HG03378 (cell line): ENCODE data around the gene FAM50B.

Source experiments
- ATAC-seq: cut with Tn5 transposase; IDR thresholded peaks from one replicate; pipeline ENCODE4 v1.9.1; 2021; ENCODE audit warnings: mild to moderate bottlenecking, moderate library complexity; ENCODE audit not compliant: unreplicated experiment

The FAM50B gene

DNA sequence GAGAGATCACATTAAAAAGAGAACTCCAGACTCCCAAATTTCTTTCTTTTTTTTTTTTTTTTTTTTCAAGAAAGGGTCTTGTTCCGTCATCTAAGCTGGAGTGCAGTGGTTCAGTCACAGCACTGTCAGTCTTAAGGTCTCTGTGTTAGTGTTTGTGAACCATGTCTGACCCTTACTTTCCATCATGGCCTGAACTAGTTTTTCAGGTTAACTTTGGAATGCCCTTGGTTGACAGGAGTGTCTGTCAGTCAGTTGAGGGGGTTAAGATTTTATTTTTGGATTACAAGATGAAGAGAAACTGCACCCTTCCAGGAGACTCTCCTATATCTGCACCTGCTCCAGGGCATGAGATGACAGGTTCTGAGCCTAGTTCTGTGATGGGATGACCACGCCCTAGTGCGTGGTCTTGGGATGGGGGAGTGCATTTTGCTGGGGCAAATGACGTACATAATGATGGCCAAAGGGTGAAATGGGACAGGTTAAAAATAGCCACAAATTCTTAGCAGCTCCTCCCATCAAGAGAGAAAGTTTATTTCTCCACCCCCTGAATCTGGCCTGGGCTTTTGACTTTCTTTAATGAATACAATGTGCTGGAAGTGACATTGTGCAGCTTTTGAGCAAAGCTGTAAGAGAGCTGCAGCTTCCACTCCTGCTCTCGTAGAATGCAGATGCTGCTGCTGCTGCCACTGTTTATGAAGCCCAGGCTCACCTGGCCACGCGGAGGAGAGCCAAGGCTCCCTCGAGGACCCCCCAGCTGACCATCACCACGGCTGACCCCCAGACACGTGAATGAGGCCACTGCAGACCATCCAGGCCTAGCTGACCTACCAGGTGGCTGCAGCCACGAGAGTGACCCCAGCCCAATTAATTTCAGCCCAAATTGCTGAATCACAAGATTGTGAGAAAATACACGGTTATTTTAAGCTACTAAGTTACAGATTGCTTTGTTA, 29.7 kb upstream of the FAM50B start:
- ATAC-seq, result no peak

DNA sequence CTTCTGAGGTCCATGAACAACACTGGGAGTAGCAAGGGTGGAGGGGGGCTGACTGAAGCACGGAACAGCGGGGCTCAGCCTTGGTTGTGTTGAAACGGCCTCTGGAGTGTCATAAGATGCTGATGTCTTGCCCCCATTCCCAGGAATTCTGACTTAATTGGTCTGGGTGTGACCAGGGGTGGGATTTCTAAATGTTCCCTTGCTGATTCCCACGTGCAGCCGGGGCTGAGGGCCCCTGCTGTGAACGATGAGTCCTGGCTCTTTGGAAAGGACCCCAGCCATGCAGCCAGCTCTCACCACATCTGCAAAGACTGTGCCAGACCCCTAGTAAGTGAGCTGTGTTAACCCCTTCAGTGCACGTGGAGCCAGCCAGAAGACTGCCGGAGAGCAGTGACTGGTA, 28.6 kb upstream of the FAM50B start:
- no peak for ATAC-seq

DNA sequence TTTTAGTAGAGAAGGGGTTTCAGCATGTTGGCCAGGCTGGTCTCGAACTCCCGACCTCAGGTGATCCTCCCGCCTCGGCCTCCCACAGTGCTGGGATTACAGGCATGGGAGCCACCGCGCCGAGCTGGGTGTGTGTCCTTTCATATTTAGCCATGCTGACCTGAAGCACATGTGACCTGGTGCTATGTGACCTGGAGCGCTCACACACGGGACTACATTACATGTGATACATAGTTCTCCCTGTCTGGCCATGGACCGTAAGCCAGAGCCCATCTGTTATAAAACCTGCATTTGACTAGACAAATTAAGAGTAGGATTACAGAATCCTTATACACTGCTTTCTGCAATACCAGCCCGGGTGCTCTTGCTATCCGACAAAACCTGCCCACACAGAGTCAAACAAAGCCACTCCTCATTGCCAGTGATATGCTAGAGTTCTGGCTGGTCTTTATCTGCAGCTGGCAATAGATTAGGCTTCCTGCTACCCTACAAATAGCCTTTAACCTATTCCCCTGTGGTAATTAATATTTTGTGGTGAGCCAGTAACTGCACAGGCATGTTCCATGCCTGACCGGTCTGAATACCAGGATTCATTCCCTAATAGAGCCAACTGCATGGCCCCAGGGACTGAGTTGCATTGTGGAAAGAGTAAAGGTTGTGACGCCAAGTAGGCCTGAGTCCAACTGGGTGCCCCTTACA, 26.3 kb upstream of the FAM50B start:
- ATAC-seq, result no peak

DNA sequence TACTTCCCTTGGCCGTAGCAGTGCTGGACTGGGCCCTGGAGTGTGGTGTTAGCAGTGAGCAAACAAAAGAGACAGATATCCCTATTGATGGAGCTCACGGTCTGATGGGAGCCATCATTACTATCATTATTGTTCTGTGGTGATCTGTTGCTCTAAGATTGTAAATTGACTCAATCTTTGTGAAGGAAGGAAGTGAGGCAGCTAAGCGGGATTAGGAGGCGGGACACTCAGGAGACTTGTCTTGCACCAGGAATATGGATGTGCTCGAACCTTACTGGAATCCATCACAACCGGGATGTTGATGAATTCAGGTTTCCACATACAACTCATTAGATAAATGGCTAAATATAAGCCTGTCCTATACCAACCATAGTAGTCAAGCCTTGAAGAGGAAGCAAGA, 25.5 kb upstream of the FAM50B start:
- no peak for ATAC-seq

DNA sequence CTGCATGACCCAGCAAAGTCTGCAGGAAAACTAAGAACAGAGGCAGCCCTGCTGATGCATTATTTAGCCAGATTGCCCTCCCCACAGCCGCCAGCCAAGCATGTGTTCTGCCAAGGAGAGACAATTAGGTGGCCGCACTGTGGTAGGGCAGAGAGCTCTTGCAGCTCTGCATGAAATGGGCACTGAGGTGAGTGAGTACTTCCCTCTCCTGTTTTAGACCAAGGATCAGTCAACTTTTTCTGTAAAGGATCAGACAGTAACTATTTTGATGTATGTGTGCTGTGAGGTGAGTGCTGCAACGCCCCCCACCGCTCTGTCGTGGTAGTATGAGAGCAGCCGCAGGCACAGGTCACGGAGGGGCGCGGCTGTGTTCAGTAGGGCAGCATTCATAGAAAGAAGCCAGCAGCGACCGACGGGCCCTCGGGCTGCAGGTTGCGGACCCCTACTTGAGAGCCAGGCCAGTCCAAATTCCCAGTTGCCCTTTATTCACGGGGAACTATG, 23.8 kb upstream of the FAM50B start:
- ATAC-seq, result no peak

DNA sequence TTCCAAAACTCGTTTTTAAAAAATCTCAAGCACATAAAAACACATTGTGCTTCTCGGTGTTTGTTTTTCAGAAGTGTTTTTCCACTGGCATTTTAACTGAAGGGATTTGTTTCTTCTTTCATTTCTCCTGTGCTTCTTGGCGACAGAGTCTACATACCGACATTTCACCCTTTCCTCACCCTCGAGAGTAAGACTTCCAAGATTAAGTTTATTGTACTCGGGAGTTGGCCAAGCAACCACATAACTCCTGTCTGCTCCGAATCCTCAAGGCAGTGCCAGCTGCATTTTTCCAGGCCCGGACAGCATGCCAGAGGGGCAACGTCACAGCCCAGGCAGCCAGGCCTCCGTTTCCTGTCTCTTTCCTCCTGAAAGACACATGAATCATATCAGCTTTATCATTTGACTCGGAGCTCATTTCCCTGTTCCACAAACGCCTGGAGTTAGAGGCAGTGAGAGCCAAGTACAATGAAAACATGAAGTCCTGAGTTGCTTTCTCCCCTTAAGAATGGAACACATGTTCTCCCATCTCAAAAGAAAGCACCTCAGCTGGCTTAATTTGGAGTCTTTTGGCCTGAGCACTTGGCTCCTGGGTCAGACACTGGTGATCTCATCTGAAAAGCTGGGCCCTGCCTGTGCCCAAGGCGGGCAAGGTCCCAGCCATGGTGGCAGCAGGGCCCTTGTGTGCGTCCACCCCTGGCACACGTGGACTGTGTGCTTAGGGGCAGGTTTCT, 23.2 kb upstream of the FAM50B start:
- no peak for ATAC-seq

DNA sequence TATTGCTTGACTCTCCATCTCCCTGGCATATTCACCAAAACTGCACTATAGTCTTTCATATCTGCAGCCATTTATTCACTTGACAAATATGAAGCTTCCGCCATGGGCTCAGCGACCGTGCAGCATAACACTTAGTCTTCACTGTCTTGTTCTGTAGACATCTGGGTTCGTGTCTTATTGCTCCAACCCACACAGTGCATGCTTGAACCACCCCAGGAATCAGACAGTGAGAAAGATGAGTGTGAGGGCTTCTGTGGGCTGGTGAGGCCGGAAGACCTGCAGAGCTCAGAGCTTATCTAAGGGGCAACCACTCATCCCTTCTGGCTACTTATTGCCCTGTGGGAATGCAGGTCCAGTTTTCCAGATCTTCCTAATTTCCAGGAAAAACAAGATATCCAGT, 19.9 kb upstream of the FAM50B start:
- no peak for ATAC-seq

DNA sequence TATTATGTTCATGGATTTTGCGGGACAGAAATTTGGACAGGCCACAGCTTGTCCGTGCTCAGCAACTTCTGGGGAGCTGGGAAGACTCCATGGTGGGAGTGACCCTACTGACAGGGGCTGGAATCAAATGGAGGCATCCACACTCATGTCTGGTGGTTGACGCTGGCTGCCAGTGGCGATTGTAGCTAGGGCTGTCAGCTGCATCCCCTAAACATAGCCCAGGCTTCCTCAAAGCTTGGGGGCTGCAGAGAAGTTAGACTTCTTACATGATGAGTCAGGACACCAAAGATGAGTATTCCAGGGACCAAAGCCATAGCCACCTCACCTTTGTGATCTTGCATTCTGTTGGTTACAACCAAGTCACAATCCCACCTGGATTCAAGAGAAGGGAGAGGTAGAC, 18.4 kb upstream of the FAM50B start:
- no peak for ATAC-seq

DNA sequence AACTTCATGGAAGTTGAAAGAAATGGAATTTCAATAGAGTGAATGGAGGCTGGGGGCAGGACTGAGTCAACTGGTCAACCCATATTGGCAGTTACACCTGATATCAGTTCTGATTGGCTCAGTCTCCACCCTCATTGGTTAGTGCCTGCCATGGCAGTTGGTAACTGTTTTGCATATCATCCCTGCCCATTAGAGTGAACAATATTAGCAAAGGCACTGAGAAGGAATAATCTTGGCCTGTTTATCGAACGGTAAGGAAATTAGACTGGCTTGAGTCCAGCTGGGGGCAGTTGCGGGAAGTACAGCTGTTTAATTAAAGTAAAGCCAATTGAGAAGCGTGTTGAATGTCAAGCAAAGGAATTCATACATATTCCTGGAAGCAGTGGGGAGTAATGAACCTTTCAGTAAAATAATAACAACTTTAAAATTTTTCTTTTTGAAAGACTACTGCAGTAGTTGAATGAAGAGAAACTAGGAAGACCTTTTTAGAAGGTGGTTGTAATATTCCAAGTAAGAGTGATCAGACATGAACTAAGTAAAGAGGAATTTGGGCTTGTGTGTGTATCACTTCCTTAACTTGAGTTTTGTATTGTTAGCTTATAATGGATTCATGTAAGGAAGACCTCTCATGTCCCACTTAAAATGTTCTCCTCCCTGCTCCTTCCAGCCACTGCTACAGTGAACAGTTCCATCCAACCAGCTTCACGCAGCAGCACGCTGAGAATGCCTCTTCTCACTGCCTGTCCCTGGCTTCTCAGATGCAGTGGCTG, 17.2 kb upstream of the FAM50B start:
- ATAC-seq, result no peak

DNA sequence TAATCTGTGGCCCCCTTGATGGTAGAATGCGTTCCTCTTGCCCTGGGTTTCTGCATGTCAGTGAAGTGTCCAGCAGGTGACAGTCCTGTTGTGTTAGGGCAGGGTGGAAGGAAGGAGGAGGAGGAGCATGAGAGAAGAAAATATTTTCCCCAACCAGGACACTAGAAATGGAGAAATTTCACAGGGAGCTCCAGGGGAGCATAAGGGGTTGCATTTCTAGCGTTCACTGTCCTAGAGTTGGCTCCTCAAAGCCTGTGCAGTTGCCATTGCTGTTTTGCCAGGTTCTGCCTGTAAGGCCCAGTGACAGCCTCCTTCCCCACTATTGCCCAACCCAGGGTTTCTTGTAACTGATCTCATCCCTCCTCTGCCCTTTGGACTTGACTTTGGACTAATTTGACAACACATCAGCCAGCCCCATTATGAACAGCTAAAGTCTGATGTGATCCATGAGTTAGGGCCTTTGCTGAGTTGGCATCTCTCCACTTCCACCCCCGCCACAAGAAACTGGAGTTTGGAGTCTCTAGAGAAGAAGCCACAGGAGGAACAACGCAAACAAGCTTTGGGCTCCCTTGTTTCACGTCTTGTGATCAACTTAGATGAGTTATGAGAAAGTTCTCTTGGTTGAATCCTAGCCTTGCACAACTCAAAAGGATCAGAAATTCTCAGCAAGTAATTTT, 14.0 kb upstream of the FAM50B start:
- ATAC-seq, result no peak

DNA sequence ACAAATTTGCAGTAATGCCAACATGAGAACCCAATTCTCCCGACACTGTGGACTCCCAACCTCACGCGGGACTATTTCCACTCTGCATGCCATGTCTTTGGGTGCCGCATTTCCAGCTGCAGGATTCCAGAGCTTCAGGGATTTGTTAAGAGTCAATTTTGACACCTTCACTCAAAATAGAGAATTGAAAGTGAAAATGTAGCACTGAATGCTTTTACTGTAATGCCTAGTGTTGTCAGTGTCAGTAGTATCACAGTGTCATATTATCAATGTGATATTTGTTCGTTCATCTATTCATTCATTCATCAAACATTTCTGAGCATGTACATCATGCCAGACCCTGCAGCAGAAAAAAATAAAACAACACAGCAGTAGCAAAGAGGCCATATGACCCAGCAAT, 13.4 kb upstream of the FAM50B start:
- ATAC-seq, result no peak

DNA sequence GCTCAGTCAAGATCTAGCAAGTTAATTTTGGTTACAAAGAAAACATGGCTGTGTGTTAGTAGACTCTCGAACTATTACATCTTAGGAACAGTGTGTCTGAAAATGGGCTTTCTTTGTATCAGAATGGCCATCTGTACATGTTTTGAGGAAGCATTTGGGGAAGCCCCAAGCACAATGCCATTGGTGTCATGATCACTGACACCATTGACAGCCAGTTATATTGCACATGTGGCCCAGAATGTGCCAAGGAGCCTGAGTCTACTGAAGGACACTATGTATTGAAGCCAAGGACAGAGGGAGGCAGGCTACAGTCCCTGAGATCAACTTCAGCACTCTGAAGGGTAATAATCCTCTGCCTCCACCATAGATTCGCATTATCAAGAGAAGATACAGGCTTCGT, 12.6 kb upstream of the FAM50B start:
- ATAC-seq, result no peak

DNA sequence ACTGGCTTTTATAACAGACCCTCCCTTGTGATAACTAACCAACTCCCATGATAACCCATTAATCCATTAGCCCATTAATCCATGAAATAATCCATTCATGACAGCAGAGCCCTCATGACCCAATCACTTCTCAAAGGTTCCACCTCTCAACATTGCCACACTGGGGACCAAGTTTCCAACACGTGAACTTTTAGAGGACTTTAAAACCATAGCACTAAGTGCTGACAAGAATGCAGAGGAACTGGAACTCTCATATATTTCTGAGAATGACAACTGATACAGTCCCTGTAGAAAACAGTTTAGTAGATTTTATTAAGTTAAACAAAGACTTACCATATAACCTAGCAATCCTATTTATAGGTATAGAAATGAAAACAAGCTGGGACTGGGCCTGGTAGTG, 11.4 kb upstream of the FAM50B start:
- no peak for ATAC-seq

DNA sequence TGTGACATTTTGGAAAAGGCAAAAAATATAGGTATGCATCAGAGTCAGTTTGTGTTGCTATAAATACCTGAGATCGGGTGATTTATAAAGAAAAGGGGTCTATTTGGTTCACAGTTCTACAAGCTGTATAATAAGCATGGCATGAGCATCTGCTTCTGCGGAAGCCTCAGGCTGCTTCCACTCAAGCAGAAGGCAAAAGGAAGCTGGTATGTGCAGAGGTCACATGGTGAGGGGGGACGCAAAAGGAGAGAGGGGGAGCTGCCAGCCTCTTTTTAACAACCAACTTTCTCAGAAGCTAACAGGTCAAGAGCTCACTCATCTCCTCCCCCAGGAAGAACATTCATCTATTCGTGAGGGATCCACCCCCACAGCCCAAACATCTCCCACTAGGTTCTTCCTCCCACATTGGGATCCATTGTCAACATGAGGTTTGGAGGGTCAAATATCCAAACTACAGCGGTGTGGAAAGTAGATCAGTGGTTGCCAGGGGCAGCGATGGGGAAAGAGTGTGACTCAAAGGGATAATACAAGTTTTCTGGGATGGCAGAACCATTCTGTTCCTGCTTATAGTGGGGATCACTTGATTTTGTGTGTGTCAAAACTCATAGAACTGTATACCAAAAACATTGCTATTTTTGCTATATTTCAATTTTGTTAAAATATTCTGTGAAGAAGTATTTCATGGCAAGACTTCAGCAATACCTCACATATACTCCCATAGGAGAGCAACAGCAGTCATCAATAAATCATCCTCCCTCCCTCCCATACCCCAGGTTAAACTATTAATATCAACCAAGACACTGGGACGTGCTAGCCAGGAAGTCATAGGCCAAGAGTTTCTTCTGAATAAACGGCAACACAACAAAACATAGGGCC, 9.9 kb upstream of the FAM50B start:
- ATAC-seq, result no peak

DNA sequence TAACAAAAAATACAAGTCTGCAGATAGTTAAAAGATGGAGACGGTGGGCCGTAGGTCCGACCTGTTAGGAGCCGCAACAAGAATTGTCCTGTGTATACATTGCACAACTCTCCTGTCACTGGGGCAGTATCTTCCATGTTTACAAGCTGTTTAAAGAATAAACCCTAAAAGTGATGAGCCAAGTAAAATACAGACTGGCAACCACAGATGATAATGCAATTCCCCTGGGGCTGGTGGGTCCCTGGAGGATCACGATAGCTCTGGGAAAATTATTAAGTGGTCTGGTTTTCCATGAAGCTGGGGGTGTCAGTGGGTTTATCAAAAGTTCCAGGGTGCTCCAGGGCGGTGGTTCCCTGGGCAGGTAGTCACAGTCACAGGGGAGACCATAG, 8.1 kb upstream of the FAM50B start:
- ATAC-seq, result no peak

DNA sequence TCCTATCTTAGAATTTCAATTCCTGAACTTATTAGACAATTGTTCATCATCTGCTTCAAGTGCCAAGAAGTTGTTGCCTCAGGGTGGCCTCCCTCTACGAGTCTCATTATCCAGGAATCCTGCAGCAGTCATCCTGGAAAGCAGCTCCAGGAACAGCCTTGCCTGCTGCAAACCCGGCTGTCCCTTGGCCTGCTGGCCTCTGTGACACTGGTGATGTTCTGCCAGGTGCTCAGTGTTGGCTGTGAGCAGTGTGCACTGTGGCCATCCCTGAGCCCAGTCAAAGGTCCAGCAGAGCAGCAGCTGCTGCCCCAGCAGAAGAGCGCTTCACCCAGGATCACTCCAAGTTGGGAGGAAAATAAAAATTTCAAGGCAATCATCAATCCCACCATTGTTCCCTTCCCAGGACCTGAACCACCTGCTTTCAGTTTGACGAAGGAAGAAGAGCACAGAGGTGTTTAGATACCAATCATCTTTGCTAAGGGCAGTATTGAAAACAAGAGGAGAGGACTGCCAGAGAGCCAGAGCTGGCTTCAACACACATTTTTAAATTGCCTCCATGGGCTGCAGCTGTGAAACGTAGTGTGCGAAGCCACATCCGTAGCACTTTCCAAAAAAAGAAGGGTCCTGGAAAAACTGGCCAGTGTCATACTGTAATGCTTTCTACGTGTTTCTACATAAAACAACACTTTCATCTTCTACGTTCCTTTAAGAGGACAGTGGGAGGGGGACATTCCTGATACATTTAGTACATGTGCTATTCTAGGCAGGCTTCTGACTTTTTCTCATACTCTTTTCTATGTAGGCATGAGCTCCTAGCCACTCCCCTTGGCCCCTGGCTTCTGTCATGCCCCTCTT, 7.2 kb upstream of the FAM50B start:
- no peak for ATAC-seq

DNA sequence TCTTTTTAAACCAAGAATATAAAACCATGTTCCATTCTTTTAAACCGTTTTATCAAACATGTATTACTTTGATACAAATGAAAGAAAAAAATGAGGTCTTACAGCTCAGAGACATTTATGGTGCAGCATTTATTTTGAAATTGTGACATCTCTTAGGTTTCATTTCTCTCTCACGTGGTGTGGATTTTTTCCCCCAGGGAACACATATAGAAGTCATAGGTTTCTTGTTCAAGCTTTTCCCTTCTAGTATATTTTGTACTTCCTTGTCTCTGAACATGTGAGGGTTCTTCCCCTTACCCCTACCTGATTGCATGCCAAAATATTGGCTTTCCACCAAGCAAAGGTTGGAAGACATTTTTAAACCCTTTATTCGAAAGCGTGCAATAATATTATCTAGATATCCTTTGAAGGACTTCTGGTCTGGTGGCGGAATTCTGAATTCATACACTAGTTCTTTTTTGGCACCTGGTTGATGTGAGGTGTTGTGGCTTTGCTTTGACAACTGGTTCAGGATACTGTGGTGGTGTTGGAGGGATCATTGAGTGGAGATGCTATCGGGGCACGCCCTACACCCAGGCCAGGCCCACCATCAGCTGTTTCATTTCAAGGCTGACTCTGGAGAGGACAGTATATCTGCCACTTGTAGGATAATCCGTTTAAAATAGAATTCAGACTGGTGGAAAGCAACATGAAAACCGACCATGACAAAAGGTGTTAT, 5.6 kb upstream of the FAM50B start:
- no peak for ATAC-seq

DNA sequence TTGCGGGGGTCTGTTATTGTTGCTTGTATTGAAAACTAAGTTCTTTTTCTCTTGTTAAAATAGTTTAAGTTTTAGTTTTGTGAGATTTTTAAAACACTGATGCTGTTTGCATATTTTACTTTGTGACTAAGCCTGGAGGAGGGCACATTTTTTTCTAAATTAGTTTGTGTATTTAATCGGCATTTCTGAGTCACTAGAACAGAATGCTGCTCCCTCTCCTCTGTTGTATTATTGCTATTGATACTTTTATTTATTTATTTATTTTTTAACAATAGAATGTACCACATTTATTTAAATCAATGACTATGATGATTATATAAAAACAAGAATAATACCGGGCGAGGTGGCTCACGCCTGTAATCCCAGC, 5.1 kb upstream of the FAM50B start:
- no peak for ATAC-seq
